Erythroblast (primary cell): Measurements from ENCODE around the gene ARHGAP45.

Experiments used
- GATA1 ChIP-seq: IDR thresholded peaks from 2 replicates; pipeline ENCODE4 v1.6.1; 2011; ENCODE audit warnings: low read depth, mild to moderate bottlenecking, control low read depth, low read length, moderate library complexity
- POLR2A ChIP-seq: IDR thresholded peaks from 2 replicates; pipeline ENCODE4 v1.6.1; 2011; ENCODE audit warnings: mild to moderate bottlenecking, low read length

DNA sequence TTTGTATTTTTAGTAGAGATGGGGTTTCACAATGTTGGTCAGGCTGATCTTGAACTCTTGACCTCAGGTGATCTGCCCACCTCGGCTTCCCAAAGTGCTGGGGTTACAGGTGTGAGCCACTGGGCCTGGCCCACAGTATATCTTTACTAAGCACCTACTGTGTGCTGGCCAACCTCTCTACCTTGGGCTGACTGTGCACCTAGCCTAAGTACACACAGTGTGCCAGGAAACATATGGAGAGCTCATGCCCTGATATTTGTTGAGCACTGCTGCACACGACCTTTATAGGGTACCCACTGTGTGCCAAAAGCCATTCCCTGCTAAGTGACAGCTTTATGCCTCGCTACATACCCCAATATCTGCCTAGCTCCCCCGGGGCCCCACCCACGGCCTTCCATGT lies 6.3 kb upstream of the ARHGAP45 start:
- TF ChIP-seq POLR2A (no peak), GATA1 (no peak)
